Erythroblast (primary cell): ENCODE measurements around the gene SOBP.

Source experiments
- DNase-seq, 2 experiments: peaks; one replicate each; lab custom pipeline; 2025; lab: John Stamatoyannopoulos, UW
- GATA1 ChIP-seq: IDR thresholded peaks from 2 replicates; pipeline ENCODE4 v1.6.1; 2011; ENCODE audit warnings: low read depth, mild to moderate bottlenecking, control low read depth, low read length, moderate library complexity
- POLR2A ChIP-seq: IDR thresholded peaks from 2 replicates; pipeline ENCODE4 v1.6.1; 2011; ENCODE audit warnings: mild to moderate bottlenecking, low read length

Gene SOBP

DNA sequence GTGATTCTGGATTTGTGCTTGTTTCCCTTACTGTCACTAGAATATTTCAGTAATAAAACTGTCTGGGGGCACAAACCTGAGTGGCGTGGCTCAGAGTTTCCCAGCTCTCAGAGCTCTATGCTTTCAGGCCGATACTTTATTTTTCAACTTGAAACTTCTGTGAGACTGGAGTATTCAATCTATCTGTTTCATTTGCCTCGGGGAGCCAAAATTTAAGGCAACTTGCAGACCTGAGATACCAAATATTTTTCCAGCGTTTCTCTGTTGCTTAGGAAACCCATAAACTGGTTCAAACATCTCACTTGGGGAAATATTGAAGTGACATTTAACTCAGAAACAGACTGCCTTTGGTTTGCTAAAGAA, 74.7 kb downstream of the SOBP start:
- no peak for TF ChIP-seq POLR2A
- TF ChIP-seq GATA1: no peak
- DNase-seq: no peak

GRCh38 chr6:107565165-107565723, 75.3 kb downstream of the SOBP start:
- DNase-seq: no peak

GRCh38 chr6:107567643-107568042, 77.7 kb downstream of the SOBP start:
- no peak for DNase-seq
- TF ChIP-seq POLR2A (no peak), GATA1 (no peak)

More at GRCh38 chr6:107565165-107565723, 75.3 kb downstream of the SOBP start:
- TF ChIP-seq POLR2A (no peak), GATA1 (no peak)

- TF ChIP-seq POLR2A: no peak
- TF ChIP-seq GATA1: no peak
- no peak for DNase-seq
Measured at GRCh38 chr6:107569473-107569872, 79.6 kb downstream of the SOBP start.

DNA sequence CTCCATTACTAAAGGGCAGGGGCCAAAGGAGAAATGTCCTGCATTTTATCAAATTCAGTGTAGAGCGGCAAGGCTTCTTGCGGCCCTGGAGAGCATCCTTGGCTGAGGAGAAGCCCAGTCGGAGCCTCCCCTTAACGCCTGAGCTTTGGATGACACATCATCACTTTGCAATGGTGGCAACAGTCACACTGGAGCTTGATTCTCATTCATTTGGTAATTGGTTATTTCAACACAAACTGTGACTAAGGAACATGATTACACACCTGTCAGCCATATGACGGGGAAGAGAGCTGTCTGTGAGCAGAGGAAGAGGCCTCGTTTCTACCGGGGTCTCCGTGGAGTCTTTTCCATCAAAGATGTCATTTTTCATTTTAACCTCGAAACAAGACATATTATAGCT, 81.4 kb downstream of the SOBP start:
- no peak for DNase-seq
- TF ChIP-seq GATA1 (no peak), POLR2A (no peak)

- no peak for DNase-seq
- no peak for TF ChIP-seq POLR2A
- no peak for TF ChIP-seq GATA1
Measured at GRCh38 chr6:107572886-107573285, 83.0 kb downstream of the SOBP start.

GRCh38 chr6:107574856-107575255, 84.9 kb downstream of the SOBP start:
- TF ChIP-seq GATA1 (no peak), POLR2A (no peak)
- no peak for DNase-seq

GRCh38 chr6:107576852-107577251, 86.9 kb downstream of the SOBP start:
- TF ChIP-seq POLR2A (no peak), GATA1 (no peak)
- DNase-seq: no peak

DNA sequence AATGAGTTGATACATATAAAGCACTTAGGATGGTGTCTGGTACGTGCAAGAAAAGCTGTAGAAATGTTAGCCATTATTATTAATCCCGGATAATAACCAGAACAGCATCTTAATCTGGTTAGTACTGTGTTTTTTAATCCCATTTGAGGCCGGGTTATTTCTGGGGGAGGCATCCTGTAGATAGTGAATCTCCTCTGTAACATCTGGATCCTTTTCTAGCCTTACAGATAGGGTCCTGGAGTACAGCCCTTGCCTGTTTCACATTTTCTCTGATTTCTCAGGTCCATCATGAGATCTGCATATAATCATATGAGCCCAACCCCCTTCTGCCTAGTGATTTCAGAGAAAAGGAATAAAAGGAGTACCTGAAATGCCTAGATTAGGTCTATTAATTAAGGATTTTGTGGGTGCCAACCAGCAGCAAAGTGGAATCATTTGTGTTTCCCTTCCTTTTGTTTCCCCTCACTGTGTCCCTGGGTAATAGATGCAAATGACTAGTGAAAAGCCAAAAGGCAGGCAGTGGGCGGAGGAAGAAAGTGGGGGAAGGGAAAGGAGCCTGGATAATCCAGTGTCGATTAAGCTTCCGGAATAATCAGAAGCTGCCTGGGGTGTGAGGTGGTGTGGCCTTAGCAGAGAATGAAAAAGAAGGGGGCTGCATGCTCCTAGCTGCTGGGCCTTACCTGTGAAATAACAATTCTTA, 88.9 kb downstream of the SOBP start:
- no peak for DNase-seq
- TF ChIP-seq GATA1: no peak
- no peak for TF ChIP-seq POLR2A

DNA sequence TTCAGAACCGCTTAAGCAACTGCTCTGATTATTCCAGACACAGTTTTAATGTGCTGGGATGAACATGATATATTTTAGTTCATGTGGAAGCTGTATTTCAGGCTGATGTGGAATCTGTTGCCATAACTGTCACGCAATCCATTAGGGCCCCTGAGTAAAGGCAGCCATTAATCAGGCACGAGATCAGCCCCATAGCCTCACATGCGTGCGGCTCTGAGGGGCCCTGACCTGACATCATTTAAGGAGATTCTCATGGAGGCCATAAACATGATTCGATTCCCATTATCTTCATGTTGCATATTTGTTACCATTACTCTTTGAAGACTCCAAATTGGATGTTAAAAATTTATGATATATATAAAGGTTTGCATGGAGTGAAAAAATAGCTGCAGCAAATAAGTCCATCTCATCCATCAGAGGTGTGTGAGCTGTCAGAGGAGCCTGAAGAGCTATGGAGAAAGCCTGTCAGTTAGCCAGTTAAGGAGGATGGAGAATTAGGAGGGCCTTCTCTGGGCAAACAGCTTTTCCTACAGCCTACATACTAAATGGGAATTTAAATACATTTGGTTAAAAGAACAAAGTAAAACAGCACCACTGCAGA, 89.6 kb downstream of the SOBP start:
- TF ChIP-seq POLR2A: no peak
- TF ChIP-seq GATA1: no peak
- no peak for DNase-seq

- no peak for TF ChIP-seq GATA1
- TF ChIP-seq POLR2A: no peak
- no peak for DNase-seq
Measured at GRCh38 chr6:107582086-107582485, 92.2 kb downstream of the SOBP start.

- no peak for DNase-seq
- TF ChIP-seq POLR2A (no peak), GATA1 (no peak)
Measured at GRCh38 chr6:107584726-107585125, 94.8 kb downstream of the SOBP start.

GRCh38 chr6:107585815-107586435, 96.0 kb downstream of the SOBP start:
- no peak for DNase-seq
- TF ChIP-seq POLR2A (no peak), GATA1 (no peak)

DNA sequence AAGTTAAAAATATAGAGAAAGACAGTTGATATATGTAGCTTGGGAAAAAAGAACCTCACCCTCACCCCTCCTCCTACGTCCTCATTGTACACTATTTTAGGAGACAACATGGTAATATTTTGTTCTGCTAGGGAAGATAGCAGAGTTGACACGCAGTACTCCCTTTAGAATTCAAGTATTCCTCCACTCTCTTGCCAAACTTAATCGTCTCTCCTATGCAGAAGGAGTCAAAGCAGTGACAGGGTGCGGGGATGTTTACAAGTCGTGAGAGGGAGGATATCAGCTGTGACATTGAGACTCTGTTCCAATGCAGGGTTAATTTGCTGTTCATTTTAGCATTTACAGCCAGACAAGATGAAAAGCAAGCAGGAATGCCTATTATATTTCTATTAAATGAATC, 97.5 kb downstream of the SOBP start:
- no peak for DNase-seq
- TF ChIP-seq GATA1: no peak
- TF ChIP-seq POLR2A: no peak

DNA sequence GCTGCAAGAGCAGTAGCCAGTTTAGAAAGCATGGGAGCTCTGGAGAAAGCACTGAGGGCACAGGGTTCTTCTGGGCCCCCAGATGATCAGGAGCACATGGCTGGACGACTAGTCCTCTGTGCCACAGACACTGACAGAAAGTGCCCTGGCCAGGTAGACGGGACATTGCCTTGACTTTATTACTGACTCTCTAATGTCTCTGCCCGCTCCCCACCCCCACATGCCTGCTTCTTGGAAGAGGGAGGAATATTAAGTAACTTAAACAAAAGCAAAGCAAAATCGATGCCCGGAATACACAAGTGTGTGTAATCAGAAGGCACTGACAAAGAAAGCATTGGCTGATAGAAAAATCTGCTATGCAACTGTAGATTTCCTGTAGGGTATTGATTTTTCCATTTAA, 99.3 kb downstream of the SOBP start:
- DNase-seq: no peak
- TF ChIP-seq GATA1 (no peak), POLR2A (no peak)
